SH-SY5Y (cell line): ENCODE measurements around the gene SAP30L.

Experiments
- GATA2 ChIP-seq: IDR thresholded peaks from 2 replicates; pipeline ENCODE4 v1.6.1; 2011; ENCODE audit warnings: mild to moderate bottlenecking, low read depth, low read length
- GATA3 ChIP-seq: IDR thresholded peaks from 2 replicates; pipeline ENCODE4 v1.6.1; 2011; ENCODE audit warnings: low read depth, mild to moderate bottlenecking, low read length, moderate library complexity

DNA sequence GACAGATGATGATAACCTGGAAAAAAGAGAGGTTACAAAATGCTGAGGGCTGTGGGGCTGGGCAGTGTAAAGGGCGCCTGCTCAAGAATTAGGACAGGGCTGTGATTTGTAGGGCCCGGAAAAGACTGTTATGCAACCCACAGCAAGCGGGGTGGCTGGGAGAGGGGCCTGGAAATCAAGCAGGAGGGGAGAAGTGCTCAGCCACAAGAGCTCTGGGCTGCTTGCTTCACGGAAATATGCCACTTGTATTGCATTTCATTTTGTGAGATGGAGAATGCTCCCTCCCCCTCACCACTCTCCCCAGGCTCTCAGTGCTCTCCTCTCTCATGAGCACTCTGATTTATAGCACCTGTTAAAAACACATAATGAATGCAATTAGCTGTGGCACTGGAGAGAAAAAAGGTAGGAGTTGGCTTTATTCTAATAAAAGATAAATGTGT lies 40.6 kb downstream of the SAP30L start:
- TF ChIP-seq GATA2: no peak; the same call in 1 of the 2 replicates
- no peak for TF ChIP-seq GATA3
